ENCODE results near the gene PP2D1.

DNA sequence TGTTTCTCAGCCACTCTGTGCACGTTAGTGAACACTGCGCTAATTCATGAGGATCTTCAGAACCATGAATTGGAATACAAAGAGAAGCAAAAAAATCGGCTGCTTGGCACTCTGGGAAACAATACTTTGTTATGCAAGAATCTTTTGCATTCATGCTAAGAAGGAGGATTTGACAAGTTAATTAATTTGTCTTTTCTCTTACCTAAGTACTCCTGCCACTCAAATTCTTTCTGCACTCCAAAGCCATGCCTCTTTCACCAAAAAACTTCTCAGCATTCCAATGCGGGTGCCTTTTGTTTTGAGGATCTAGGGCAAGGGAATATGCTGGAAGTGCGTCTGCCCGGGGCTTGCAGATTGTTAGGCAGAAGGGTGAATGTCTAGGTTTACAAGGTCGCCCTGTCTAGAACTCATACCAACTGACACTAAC, 16.9 kb upstream of the PP2D1 start:
- TF ChIP-seq POLR2A (IDR thresholded peaks at IDR 0.05; ENCODE audit: low read length), result no peak
- no peak for TF ChIP-seq GATA1 (IDR thresholded peaks at IDR 0.05; ENCODE audit: low read depth, low read length)

All from erythroblast (primary cell).